ENCODE data around the gene PLA2G4E. TPM values are rescaled to one million over a fixed set of nuclear protein-coding genes. Genes with fewer than 3 reads are reported as not detected.

PLA2G4E gene
- polyA plus RNA-seq, 3 donors: not detected

GRCh38 chr15:41948490-41948889 is 72.4 kb downstream of the PLA2G4E start:
- DNase-seq (ENCODE audit: extremely low read depth in 1 of 11, low read depth in 9 of 11, low spot score in 4 of 11): no peak

GRCh38 chr15:41946970-41947369 is 73.9 kb downstream of the PLA2G4E start:
- no peak for DNase-seq (ENCODE audit: extremely low read depth in 1 of 11, low read depth in 9 of 11, low spot score in 4 of 11)

GRCh38 chr15:41945731-41946130 is 75.1 kb downstream of the PLA2G4E start:
- DNase-seq (ENCODE audit: extremely low read depth in 1 of 11, low read depth in 9 of 11, low spot score in 4 of 11): no peak

GRCh38 chr15:41945221-41945620 is 75.6 kb downstream of the PLA2G4E start:
- DNase-seq (ENCODE audit: extremely low read depth in 1 of 11, low read depth in 9 of 11, low spot score in 4 of 11): no peak

- DNase-seq (ENCODE audit: extremely low read depth in 1 of 11, low read depth in 9 of 11, low spot score in 4 of 11): peak in 3 of 11 donors; percentile 29 to 59 (median 47)
Observed at GRCh38 chr15:41944313-41944940, 76.4 kb downstream of the PLA2G4E start.

GRCh38 chr15:41943543-41944312 is 77.1 kb downstream of the PLA2G4E start:
- DNase-seq (ENCODE audit: extremely low read depth in 1 of 11, low read depth in 9 of 11, low spot score in 4 of 11): no peak

- DNase-seq (ENCODE audit: extremely low read depth in 1 of 11, low read depth in 9 of 11, low spot score in 4 of 11): no peak
Observed at GRCh38 chr15:41942886-41943285, 78.0 kb downstream of the PLA2G4E start.

- DNase-seq (ENCODE audit: extremely low read depth in 1 of 11, low read depth in 9 of 11, low spot score in 4 of 11): no peak
Observed at GRCh38 chr15:41941644-41942415, 79.0 kb downstream of the PLA2G4E start.

- DNase-seq (ENCODE audit: extremely low read depth in 1 of 11, low read depth in 9 of 11, low spot score in 4 of 11): no peak
Observed at GRCh38 chr15:41940441-41940857, 80.4 kb downstream of the PLA2G4E start.

- no peak for DNase-seq (ENCODE audit: extremely low read depth in 1 of 11, low read depth in 9 of 11, low spot score in 4 of 11)
Observed at GRCh38 chr15:41939986-41940385, 80.9 kb downstream of the PLA2G4E start.

GRCh38 chr15:41937568-41937923 is 83.3 kb downstream of the PLA2G4E start:
- DNase-seq (ENCODE audit: extremely low read depth in 1 of 11, low read depth in 9 of 11, low spot score in 4 of 11): no peak

GRCh38 chr15:41936649-41937567 is 83.9 kb downstream of the PLA2G4E start:
- DNase-seq (ENCODE audit: extremely low read depth in 1 of 11, low read depth in 9 of 11, low spot score in 4 of 11): no peak

- DNase-seq (ENCODE audit: extremely low read depth in 1 of 11, low read depth in 9 of 11, low spot score in 4 of 11): no peak
Observed at GRCh38 chr15:41936155-41936554, 84.7 kb downstream of the PLA2G4E start.

GRCh38 chr15:41935566-41936020 is 85.2 kb downstream of the PLA2G4E start:
- no peak for DNase-seq (ENCODE audit: extremely low read depth in 1 of 11, low read depth in 9 of 11, low spot score in 4 of 11)

- DNase-seq (ENCODE audit: extremely low read depth in 1 of 11, low read depth in 9 of 11, low spot score in 4 of 11): no peak
Observed at GRCh38 chr15:41934843-41935242, 86.0 kb downstream of the PLA2G4E start.

GRCh38 chr15:41933771-41934170 is 87.1 kb downstream of the PLA2G4E start:
- DNase-seq (ENCODE audit: extremely low read depth in 1 of 11, low read depth in 9 of 11, low spot score in 4 of 11): no peak

- DNase-seq (ENCODE audit: extremely low read depth in 1 of 11, low read depth in 9 of 11, low spot score in 4 of 11): no peak
Observed at GRCh38 chr15:41933326-41933725, 87.5 kb downstream of the PLA2G4E start.

GRCh38 chr15:41932511-41933289 is 88.1 kb downstream of the PLA2G4E start:
- no peak for DNase-seq (ENCODE audit: extremely low read depth in 1 of 11, low read depth in 9 of 11, low spot score in 4 of 11)
